ENCODE data around the gene GRIPAP1.

The GRIPAP1 gene, protein sequence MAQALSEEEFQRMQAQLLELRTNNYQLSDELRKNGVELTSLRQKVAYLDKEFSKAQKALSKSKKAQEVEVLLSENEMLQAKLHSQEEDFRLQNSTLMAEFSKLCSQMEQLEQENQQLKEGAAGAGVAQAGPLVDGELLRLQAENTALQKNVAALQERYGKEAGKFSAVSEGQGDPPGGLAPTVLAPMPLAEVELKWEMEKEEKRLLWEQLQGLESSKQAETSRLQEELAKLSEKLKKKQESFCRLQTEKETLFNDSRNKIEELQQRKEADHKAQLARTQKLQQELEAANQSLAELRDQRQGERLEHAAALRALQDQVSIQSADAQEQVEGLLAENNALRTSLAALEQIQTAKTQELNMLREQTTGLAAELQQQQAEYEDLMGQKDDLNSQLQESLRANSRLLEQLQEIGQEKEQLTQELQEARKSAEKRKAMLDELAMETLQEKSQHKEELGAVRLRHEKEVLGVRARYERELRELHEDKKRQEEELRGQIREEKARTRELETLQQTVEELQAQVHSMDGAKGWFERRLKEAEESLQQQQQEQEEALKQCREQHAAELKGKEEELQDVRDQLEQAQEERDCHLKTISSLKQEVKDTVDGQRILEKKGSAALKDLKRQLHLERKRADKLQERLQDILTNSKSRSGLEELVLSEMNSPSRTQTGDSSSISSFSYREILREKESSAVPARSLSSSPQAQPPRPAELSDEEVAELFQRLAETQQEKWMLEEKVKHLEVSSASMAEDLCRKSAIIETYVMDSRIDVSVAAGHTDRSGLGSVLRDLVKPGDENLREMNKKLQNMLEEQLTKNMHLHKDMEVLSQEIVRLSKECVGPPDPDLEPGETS

DNA sequence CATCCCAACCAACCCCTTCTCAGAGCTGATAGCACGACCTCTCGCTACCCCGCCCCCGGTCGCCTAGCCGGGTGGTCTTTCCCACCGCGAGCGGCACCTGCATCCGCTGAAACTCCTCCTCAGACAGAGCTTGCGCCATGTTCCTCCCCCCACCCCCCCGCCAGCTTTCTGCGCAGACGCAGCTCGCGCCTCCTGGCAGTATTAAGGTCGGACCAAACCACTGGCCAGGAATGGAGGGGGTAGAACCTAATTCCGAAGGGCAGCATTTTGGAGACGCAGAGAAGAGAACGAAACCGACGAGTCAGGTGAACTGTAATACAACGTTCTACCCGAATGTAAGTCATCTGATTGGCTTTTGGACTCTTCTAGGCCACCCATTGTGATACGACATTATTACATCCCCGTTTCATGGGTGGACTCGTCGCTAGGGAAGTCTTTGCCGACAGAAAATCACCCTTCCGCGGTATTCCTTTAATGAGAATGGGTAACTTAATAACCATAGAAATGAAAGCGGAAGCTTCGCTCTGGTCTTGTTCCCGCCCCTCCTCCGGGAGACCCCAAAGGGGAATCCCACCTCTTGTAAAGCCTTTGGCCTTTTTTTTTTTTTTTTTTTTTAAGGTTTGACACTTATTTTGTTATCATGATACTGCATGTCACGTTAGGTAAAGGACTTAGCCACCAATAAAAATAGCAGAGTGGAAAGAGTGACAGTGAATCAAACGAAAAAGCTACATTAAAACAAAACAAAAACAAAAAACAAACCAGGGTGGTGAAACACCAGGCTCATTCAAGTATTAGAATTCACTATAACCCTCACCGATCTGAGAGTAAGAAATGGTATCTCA is at the start of gene GRIPAP1:
Gene GRIPAP1, minus strand, starts transcription at position 174 of the 845 bp plus-strand sequence. Its CDS starts 35 bp downstream, at position 139.
- DNase-seq (ENCODE audit: low read depth in 1 of 2, low spot score in 1 of 2) = peak; percentile 51 to 63

DNA sequence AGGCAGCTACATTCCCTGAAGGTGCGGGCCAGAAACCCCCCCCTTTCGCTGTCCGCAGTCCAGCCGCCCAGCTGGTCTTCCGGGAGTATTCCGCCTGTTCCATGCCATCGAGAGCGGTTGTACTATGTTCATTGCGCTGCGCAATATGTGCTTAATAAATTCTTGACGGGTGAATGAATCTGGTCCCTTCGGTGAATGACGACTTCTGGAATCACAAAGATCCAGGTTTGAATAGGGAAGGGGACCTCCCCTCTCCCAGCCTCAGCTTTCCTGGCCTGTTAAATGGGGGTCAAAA is 41.9 kb upstream of the GRIPAP1 start:
- DNase-seq (ENCODE audit: low read depth in 1 of 2, low spot score in 1 of 2) = no peak

DNA sequence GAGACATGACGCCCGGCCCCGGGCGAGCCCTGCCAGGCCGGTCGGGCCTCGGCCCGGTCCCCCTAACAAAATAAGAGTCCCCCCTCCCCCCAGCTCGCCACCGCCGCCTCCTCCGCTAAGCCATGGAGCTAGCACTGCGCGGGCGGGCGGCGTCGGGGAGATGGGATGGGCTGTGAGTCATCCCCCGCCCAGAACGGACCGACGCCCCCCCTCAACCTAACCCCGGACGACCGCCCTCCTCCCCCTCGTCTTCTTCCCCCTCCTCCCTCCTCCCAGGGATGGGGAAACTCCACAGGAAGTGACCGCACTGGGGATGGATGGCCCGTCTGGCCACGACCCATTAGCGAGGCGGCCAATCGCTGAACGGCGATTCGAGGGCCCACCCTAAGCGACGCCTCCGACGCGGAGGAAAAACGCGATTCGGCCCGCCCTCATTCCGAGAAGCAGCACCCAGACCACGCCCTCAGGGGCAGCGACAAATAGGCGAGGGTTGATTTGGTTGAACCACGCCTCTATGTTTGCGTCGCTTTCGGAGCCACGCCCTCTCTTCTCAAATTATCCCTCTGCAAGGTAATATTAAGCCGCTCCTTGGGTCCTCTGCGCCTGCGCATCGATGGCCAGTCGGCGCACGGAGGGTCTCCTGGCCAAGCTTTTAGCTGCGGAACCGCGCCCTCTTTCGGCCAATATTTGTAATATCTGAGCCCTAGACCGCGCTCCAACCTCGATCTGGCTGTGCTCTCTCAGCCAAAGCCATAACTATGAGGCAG is 41.3 kb upstream of the GRIPAP1 start, which contains the start of gene TFE3:
Gene TFE3, minus strand, starts transcription at position 138 of the 767 bp plus-strand sequence. Its CDS starts 131 bp downstream, at position 7.
- DNase-seq (ENCODE audit: low read depth in 1 of 2, low spot score in 1 of 2) = peak; percentile 83 to 89

DNA sequence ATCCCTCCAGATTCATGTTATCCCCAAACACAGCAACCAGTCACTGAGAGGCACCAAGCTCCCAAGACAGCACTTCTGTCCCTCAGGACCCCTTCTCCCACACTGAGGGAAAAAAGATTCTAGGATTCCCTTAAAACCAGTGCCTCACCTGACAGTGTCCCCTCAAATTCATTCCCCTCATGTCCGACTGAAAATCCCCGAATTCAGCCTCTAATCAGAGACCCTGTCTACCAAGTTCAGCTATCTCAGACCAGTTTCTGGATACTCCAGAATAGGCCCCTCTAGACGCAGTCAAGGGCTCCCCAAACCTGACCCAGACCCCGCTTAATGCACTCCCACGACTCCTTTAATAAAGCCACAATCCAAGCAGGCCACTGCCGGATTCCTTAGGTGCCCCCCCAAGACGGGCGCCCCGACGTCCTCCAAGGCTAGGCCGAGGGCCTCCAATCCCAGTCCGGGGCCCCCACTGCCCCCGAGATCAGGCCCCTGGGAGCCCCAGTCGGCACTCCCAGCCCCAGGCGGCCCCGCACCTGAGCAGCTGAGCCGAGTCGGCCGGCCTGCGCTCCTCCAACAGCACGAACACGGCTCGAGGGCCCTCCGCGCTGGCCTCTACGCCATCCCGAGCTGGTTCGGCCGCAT is 40.6 kb upstream of the GRIPAP1 start:
- DNase-seq (ENCODE audit: low read depth in 1 of 2, low spot score in 1 of 2) = no peak

DNA sequence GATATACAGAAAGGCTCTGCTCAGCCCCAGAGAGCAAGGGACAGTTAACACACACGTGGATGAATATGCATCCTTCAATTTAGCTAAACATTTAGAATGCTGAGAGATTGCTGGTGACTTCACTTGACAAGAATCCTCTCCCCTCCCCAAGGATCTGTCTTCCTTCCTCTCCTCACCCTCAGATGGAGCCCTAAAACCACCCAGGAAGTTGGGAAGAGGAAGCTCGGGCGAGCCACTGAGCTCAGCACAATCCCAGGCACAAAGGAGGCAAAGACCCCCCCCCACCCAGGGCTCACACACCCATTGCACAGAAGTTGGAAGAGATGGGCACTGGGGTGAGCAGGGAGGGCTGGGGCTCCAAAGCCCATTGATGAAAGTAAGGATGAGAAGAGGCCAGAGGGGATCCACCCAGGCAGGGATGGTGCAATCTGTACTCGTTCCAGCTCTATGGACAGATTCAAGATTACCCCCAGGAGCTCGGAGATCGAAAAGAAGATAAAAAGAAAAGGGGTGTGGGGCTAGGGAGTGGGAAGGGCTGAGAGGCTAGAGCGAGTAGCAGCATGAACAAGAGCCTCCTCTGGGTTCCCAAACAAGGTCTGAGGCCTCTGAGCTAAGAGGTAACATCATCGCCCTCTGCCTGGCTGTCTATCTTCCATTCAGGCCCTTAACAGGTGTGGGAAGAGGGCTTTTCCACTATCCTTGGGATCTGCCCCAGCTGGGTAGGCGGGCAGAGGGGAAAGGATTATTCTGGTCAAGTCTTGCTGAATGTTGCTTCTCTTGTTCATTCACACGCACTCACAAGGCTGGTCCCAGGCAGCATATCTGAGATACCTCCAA is 39.9 kb upstream of the GRIPAP1 start:
- DNase-seq (ENCODE audit: low read depth in 1 of 2, low spot score in 1 of 2) = no peak

DNA sequence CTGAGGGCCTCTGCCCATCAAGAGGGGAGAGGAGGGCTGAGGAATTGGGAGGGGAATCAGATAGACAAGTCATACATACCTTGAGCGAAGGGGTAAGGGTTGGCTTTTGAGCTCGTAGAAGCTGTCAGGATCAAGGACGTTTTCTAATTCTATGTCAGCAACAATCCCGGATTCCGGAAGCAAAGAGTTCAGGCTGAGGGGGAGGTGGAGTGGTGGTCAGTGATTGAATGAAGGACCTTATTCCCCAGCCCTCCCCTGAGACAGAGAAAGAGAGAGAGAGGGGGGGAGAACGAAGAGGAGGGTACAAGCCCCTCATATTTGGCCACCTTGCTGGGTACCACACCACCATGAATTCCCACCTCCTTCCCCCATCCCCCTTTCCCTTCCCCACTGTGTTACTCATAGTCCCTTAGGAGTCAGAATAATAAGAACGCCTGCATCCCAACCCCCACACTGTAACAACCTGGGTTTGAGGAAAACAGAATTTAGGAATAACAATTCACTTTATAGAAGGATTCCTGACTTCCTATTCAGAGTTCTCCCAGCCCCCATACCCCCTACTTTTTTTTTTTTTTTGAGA is 38.4 kb upstream of the GRIPAP1 start:
- DNase-seq (ENCODE audit: low read depth in 1 of 2, low spot score in 1 of 2) = no peak

DNA sequence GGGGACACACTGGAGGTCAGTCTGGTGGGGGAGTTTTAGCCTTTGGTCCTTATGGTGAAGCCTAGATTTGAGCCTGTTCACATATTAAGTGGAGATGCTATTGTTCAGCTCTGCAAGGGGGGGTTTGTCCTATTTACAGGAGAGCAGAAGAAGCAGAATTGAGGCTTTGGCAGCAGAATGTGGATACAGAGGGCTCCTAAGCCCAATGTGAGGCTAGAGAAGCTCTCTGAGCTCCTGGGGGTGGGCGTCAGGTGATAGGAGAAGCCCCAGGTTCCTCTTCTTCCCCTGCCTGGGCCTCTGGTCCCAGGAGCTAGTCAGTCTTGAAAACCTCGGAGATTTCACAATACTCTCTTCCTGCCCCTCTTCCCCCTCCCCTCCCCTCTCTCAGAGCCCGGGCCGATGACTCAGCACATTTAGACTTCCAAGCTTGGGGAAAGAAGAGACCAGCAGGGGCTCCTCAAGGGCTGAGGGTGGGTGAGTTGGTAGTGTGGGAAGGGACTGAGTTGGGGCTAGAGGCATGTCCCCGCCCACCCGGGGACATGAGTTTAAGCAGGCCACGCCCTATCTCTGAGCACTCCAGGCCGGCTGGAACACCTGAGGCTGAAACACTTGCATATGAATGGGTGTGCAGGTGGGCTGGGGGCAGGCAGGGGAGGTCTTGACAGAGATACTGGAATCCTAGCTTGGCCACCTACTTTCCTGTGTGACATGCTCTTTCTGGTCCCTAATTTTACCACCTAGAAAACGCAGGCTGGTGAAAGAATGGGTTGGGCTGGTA is 37.7 kb upstream of the GRIPAP1 start:
- DNase-seq (ENCODE audit: low read depth in 1 of 2, low spot score in 1 of 2) = peak in 1 of 2 donors; percentile 31

DNA sequence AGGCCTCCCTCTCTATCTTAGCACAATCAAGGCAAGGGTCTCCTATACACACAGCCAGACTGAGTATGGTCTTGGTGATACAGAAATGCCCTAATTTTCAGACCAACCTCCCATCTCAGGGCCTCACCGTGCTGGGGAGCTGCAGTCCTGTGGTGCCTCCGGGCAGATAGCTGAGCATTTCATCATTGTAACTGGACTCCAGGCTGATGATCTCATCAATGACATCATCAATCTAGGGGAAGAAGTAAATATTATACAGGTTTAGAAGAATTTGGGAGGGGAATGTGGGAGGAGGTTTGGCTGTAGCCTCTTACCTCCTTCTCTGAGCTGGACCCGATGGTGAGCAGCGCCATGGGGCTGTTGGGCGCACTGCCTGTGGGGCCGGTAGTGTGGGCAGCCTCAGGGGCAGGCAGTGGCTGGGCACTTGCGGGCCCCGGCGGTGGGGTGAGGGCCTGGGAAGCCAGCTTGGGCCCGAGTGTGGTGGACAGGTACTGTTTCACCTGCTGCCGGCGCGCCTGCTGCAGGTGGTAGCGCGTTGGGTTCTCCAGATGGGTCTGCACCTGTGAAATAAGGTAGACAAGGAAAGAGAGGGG is 35.9 kb upstream of the GRIPAP1 start:
- DNase-seq (ENCODE audit: low read depth in 1 of 2, low spot score in 1 of 2) = no peak

DNA sequence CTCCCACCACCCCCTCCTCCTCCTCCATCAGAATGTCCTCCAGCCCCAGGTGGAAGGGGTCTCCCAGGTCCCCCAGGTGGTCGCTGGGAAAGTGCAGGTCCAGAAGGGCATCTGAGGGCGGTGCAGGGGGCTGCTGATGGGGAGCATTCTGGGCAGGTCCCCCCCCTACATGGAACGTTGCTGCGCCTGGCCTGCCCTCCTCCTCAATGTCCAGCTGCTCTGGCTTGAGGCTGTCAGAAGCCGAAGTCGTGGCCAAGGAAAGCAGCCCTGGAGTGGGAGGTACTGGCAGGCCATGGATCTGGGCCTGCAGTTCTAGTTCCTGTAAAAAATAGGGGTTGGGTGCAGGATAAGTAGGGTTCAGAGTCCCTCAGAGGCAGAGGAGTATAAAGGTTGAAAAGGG is 28.2 kb upstream of the GRIPAP1 start:
- no peak for DNase-seq (ENCODE audit: low read depth in 1 of 2, low spot score in 1 of 2)

DNA sequence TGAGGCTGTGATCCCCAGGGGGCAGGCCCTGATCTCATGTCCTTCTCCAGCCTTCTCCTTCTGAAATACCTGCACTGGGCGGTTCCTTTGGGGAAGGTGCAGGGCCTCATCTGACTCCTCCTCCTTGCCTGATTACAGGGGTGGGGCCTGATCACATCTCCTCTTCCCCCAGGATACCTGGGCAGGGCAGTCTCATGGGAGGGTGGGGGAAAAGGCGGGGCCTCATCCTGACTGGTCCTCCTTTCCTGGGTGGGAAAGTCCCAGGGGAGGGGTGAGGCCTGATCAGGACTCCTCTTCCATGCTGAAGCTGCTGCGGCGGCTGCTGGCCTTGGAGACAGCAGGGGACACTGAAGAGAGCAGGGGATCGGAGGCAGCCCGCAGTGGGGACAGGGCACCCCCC is 27.8 kb upstream of the GRIPAP1 start:
- DNase-seq (ENCODE audit: low read depth in 1 of 2, low spot score in 1 of 2) = no peak

DNA sequence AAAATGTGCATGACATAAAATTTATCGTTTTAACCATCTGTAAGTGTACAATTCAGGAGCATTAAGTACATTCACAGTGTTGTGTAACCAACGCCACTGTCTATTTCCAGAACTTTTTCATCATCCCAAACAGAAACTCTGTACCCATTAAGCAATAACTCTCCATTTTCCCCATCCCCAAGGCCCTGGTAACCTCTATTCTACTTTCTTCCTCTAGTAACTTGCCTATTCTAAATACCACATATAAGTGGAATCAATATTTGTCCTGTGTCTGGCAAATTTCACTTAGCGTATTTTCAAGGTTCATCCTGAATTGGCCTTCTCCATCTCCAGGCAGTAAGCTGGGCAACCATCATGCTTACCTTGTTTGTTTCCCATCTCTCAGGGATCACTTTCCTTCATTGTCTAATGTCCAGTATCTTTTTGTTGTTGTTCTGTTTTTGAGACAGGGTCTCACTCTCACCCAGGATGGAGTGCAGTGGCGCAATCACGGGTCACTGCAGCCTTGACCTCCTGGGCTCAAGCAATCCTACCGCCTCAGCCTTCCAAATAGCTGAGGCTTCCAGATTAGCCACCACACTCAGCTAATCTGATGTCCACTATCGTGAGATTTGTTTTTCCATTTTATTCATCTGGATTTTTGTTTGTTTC is 17.7 kb upstream of the GRIPAP1 start:
- DNase-seq (ENCODE audit: low read depth in 1 of 2, low spot score in 1 of 2) = no peak

DNA sequence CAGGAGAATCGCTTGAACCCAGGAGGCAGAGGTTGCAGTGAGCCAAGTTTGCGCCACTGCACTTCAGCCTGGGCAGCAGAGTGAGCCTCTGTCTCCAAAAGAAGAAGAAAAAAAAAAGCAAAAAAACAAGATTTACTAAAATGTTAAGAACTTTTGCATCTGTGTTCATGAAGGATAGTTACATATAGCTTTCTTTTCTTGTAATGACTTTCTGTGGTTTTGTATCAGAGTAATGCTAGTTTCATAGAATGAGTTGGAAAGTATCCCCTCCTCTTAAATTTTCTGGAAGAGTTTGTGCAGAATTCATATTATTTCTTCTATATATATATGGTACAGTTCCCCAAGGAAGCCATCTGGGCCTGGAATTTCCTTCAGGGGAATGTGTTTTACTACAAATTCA is 17.0 kb upstream of the GRIPAP1 start:
- no peak for DNase-seq (ENCODE audit: low read depth in 1 of 2, low spot score in 1 of 2)

DNA sequence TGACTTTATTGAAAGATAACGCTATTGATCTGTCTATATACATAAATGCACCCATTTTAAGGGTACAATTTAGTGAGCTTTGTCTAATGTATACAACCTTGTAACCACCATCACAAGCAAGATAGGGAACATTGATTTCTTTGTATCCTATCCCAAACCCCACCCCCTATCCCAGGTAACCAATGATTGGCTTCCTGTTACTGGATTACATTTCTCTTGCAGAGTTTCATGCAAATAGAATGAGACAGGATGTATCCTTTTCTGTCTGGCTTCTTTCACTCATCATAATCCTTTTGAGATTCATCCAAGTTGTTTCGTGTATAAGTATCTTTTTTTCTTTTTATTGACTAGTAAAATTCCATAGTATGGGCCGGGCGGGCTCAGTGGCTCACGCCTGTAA is 1.6 kb upstream of the GRIPAP1 start:
- DNase-seq (ENCODE audit: low read depth in 1 of 2, low spot score in 1 of 2) = no peak

DNA sequence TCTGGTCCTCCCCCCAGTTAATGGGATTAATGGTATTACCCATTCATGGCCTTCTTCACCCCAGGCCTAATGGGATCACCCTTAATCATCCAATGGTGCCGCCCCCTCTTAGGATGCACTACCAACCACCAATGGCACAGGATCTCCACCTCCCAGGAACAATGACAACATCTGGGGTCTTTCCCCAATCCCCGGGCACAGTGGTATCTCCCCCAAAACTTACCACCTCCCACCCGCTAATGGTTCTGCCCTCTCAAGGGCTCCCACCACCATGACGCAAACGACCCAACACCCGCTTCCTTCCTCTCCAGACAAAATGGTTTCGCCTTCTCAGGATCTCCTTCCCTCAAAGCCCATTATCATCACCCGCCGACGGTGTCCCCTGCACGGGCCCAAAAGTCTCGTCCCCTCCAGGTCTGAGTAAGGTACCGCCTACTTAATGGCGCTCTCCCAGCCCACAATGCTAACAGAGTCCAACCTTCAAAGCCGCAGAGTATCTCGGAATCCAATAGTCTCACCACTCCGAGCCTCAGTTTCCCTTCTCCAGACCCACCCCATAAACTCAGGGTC is 458 bp downstream of the GRIPAP1 start:
- DNase-seq (ENCODE audit: low read depth in 1 of 2, low spot score in 1 of 2) = peak; percentile 8 to 12

DNA sequence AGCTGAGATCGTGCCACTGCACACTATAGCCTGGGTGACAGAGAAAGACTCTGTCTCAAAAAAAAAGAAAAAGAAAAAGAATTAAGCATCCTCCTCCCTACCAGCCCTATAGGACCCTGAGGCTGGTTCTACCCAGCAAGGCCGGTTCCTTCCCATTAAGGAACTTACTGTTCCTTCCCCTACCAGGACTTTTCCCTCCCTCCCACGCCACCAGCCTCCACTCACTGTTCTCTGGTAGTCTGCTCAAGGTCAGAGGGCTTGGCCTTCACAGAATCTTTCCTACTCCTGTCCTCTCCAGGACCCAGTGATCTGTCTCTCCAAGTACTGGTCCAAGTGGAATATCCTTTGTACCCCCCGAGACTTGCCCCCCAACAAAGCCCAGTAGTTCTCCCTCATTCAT is 1.4 kb downstream of the GRIPAP1 start:
- DNase-seq (ENCODE audit: low read depth in 1 of 2, low spot score in 1 of 2) = no peak

DNA sequence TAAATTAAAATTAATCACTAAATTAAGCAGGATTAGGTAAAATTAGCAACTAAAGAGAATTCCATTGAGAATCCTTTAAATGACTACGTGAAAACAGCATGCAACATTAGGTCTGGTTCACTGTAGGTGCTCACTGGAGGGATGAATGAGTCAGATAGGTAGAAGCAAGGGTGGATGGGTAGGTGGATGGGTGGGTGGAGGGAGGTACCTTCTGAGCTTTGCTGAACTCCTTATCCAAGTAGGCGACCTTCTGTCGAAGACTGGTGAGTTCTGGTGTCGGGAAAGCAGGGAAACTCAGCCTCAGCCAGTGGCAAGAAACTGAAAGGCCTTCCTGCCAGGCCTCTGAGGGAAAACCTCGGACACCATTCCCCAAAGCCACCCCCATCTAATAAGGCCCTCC is 3.0 kb downstream of the GRIPAP1 start:
- DNase-seq (ENCODE audit: low read depth in 1 of 2, low spot score in 1 of 2) = no peak

DNA sequence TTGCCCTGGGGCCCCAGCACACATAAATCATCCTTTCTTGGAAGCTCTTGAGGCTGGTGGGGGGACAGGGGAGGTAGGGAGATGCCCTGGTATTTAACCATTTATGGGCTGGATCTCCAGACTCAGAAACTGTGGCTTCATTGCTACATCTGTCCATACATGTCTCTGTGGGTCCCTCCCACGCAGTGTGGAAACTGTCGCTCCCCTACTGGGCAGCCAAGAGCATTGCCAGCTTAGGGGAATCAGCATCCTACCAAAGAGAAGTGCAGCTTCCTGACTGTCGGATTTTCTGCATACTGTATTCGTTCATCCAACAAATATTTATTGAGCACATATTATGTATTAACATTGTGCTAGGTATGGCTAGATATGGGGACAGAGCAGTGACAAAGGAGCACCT is 3.7 kb downstream of the GRIPAP1 start:
- no peak for DNase-seq (ENCODE audit: low read depth in 1 of 2, low spot score in 1 of 2)
